Nucleus accumbens (tissue), 56 donors: ENCODE results near the gene OGDH.

Experiments used
- DNase-seq, 56 donors: peaks; one replicate each; lab custom pipeline; 2025; lab: John Stamatoyannopoulos, UW

Gene OGDH

DNA sequence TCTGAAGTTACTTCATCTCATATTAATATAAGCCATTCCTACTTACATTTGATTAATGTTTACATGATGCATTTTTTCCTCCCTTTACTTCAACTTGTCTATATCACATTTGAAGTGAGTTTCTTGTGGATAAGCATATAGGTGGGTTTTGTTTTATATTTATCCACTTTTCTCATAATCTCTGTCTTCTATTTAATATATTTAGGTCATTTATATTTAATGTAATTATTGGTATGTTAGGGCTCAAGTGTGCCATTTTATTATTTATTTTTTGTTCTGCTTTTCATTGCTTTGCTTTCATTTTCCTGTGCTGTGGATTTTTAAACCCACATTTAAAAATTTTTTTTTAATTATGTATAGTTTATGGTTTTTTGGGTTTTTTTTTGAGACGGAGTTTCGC is 54.8 kb downstream of the OGDH start:
- no peak for DNase-seq

DNA sequence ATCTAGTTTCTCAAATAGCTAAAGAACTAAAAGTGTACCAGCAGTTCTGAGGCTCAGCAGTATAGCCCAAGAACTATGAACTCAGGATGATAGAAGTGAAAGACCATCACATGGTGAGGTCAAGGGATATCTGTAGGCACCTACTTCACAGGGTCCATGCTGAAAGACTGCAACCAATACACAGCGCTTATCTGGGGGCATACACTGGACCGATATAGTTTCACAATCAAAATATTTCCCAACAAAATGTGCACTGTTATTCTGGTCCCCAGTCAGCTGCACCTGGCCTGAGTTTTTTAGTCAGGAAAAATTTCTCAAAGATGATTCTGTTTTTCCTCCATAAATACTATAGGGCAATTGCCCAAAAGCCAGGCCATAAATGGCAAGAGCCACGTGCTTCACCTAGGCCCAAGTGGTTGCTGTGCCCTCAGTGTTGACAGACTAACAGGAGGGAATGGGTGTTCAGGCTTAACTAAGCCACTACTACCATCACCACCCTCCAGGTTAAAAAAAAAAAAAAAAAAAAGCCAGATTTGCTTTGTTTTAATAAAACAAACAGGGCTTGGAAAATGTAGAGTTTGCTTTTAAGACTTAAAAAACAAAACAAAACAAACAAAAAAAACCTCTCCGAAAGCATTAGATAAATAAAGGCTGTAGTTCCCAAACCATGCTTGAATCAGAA is 58.5 kb downstream of the OGDH start:
- no peak for DNase-seq

DNA sequence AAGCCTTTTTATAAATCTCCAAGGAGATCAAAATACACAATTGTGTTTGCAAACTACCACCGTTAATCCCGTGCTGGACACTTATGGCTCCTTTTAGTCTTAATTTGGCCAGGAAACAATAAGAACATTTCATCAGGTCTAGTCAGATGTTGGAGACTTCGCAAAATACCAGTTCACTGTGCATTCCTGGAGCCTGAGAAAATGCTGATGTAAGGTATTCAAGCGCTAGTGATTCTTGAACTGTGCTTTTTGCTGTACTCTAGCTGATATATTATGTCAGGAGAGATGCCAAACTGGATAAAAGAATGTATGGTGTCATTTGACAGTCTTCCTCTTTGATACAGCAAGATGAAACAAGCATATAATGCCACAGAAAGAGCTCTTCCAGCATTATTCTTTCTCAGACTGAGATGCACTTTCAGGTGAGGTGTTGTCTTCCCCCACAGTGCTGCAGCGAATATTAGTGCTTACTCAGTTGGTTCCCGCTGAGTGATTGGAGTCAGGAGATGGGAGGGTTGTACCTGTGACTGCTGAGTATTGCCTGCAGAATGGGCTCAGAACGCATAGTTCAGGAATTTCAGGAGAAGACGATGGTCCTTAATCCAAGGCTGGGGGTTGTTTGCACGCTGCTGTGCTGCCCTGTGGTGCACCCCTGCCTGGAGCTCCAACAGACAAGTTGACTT is 59.2 kb downstream of the OGDH start:
- DNase-seq: peak in 11 of 56 donors; percentile 9 to 62 (median 35)

DNA sequence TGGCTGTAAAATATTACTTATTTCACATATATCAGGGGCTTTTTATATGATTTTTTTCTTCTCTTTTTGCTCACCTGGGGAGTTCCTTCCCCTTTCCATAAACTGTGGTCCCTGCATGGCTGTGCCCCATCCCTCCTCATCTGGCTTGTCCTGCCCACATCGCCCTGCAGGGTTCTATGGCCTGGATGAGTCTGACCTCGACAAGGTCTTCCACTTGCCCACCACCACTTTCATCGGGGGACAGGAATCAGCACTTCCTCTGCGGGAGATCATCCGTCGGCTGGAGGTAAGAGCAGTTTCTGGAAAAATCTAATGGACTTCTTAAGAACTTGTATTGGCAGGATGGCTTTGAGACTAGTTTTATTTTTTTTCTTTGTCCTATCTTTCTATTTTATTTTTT is 60.1 kb downstream of the OGDH start:
- DNase-seq: no peak

- no peak for DNase-seq
These were observed 60.8 kb downstream of the OGDH start for GRCh38 chr7:44667190-44667589.

- DNase-seq: no peak
These were observed 64.6 kb downstream of the OGDH start for GRCh38 chr7:44671069-44671468.

DNA sequence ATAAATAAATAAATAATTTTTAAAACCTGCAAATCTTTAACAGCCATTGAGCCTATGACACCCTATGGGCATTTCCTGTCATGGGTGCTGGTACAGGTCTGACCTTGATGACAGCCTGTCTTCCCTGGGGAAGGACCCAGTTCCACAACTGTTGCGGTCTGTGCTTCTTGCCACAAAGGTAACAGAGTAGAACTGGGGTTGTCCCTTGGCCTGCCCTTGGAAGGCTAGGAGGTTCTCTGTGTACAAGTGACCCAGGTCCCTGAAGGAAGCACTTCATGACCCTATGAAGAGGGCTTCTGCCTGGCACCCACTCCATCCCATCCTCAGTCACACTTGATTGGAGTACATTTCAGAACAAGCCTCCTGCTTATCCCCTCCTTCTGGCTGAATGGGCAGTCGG is 66.9 kb downstream of the OGDH start:
- DNase-seq: no peak

- no peak for DNase-seq
These were observed 67.3 kb downstream of the OGDH start for GRCh38 chr7:44673771-44674170.

GRCh38 chr7:44674381-44674780 is 68.0 kb downstream of the OGDH start:
- no peak for DNase-seq

GRCh38 chr7:44676776-44677175 is 70.3 kb downstream of the OGDH start:
- peak in 9 of 56 donors; percentile 4 to 50 (median 16) for DNase-seq

GRCh38 chr7:44678101-44678470 is 71.7 kb downstream of the OGDH start:
- DNase-seq: no peak

- no peak for DNase-seq
These were observed 72.2 kb downstream of the OGDH start for GRCh38 chr7:44678471-44679179.

DNA sequence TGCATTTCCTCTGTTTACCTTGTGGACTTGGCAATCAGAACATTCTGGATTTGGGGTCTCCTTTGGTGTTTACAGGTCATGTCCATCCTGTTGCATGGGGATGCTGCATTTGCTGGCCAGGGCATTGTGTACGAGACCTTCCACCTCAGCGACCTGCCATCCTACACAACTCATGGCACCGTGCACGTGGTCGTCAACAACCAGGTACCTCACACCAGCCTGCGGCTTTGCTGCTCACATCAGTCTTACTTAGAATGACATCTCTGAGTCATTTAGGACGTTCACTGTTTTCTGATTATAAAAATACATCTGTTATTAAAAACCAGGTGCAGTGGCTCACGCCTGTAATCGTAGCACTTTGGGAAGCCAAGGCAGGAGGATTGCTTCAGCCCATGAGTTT is 75.2 kb downstream of the OGDH start:
- DNase-seq: no peak

GRCh38 chr7:44685723-44686122 is 79.3 kb downstream of the OGDH start:
- DNase-seq: no peak

DNA sequence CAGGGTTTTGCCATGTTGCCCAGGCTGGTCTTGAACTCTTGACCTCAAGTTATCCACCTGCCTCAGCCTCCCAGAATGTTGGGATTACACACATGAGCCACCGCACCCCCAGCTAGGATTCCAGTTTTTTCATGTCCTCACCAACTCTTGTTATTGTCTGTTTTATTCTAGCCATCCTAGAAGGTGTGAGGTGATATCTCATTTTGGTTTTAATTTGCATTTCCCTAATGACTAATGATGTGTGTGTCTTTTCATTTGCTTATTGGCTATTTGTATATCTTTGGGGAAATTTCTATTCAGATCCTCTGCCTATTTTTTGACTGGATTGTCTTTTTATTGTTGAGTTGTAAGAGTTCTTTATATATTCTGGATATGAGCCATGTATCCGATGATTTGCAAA is 83.0 kb downstream of the OGDH start:
- no peak for DNase-seq

- DNase-seq: no peak
These were observed 87.3 kb downstream of the OGDH start for GRCh38 chr7:44693641-44694313.

- DNase-seq: no peak
These were observed 87.9 kb downstream of the OGDH start for GRCh38 chr7:44694326-44694725.

GRCh38 chr7:44694766-44695165 is 88.3 kb downstream of the OGDH start:
- DNase-seq: no peak

- peak in 4 of 56 donors; percentile 8 to 15 (median 10) for DNase-seq
These were observed 89.3 kb downstream of the OGDH start for GRCh38 chr7:44695756-44696155.

DNA sequence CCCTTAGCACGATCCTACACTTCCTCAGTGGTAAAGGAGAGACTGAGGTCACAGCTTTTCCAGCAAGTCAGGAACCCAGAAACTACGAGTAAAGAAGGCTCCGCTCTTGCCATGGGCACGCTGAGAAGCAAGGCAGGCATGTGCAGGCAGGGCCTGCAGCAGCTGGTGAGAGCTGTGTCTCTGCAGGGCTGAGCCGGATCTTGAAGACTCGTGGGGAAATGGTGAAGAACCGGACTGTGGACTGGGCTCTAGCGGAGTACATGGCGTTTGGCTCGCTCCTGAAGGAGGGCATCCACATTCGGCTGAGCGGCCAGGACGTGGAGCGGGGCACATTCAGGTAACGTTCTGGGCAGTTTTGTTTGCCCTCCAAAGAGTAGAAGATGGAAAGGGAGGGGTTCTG is 90.3 kb downstream of the OGDH start:
- no peak for DNase-seq
